ENCODE measurements around the gene LYST.

- TF ChIP-seq CTCF (IDR thresholded peaks at IDR 0.05 in 8 of 11, conservative IDR thresholded peaks at IDR 0.05 in 3 of 11) (no peak), POLR2AphosphoS5 (IDR thresholded peaks at IDR 0.05) (no peak), POLR2A (IDR thresholded peaks at IDR 0.05) (no peak)
These were observed 234.9 kb downstream of the LYST start for GRCh38 chr1:235631816-235632215.

Data from spleen (tissue), 7 donors.